Spleen (tissue), 11 donors: Measurements from ENCODE around the gene ATXN10. TPM values are rescaled to one million over a fixed set of nuclear protein-coding genes. Genes with fewer than 3 reads are reported as not detected.
"Not testable (repeated sequence)": the region's sequence is repeated elsewhere in the genome, so short reads cannot be mapped to it uniquely, and the experiment has no call there.

ENCODE experiments used
- DNase-seq: peaks from one replicate; pipeline ENCODE4 v3.0.0-alpha.2; 2020
- H3K27ac ChIP-seq, 8 donors: fragments of 200-600 bp; sonication (generic) in 7 of 8; 1 replicate in 4 of 8; 2 replicates in 4 of 8; pipeline versions ENCODE4 v1.5.0 to v1.8.0; 2016 to 2021; ENCODE audit warnings: inconsistent platforms in 4 of 8, mild to moderate bottlenecking in 4 of 8, moderate library complexity in 1 of 8
- H3K27me3 ChIP-seq, 7 donors: fragments of 200-600 bp; sonication (generic) in 6 of 7; replicated peaks in 1 of 7; 1 replicate in 4 of 7; 2 replicates in 3 of 7; pipeline versions ENCODE4 v1.5.0 to v1.8.0; 2016 to 2021; ENCODE audit warnings: inconsistent platforms in 3 of 7, mild to moderate bottlenecking in 1 of 7
- H3K36me3 ChIP-seq, 6 donors: fragments of 200-600 bp; sonication (generic) in 5 of 6; 1 replicate in 4 of 6; 2 replicates in 2 of 6; pipeline versions ENCODE4 v1.5.0 to v1.8.0; 2016 to 2021; ENCODE audit warnings: inconsistent platforms in 2 of 6
- H3K4me1 ChIP-seq, 6 donors: fragments of 200-600 bp; sonication (generic) in 5 of 6; 1 replicate in 3 of 6; 2 replicates in 3 of 6; pipeline versions ENCODE4 v1.5.0 to v1.8.0; 2016 to 2021; ENCODE audit warnings: inconsistent platforms in 3 of 6
- H3K4me3 ChIP-seq, 8 donors: fragments of 200-600 bp; sonication (generic) in 7 of 8; 1 replicate in 4 of 8; 2 replicates in 4 of 8; pipeline versions ENCODE4 v1.5.0 to v1.8.0; 2016 to 2021; ENCODE audit warnings: inconsistent platforms in 4 of 8, mild to moderate bottlenecking in 4 of 8, moderate library complexity in 2 of 8
- H3K9me3 ChIP-seq, 8 donors: fragments of 200-600 bp; sonication (generic) in 7 of 8; 1 replicate in 4 of 8; 2 replicates in 4 of 8; pipeline versions ENCODE4 v1.5.0 to v1.8.0; 2016 to 2021; ENCODE audit warnings: inconsistent platforms in 4 of 8
- POLR2A ChIP-seq, 3 donors: fragments of 450-650 bp; IDR thresholded peaks; one replicate each; pipeline ENCODE4 v1.5.1; 2017; ENCODE audit warnings: antibody characterized with exemption in 3 of 3, mild to moderate bottlenecking in 1 of 3
- POLR2AphosphoS5 ChIP-seq, 3 donors: sonication (generic); formaldehyde crosslinking; IDR thresholded peaks; one replicate each; pipeline ENCODE4 v1.5.1; 2017; ENCODE audit warnings: antibody characterized with exemption in 3 of 3
- WGBS, 5 donors: extraction: QIAGEN DNeasy Blood & Tissue Kit in 3 of 5; methylation state at CpG; one replicate each; pipeline versions ENCODE4 v1.1.5 to v1.1.7; 2013 to 2018; 5-methylcytosine and 5-hydroxymethylcytosine counted together
- intact Hi-C: fragments of 100-400 bp; cut with DNase I; formaldehyde crosslinking; loops from one replicate; pipeline ENCODE4 v1.15.0; 2023; ENCODE audit warnings: low total_unique reads
- polyA plus RNA-seq, 3 donors: library from polyadenylated mRNA; stranded (reverse); fragments of 200-250 nt; gene quantifications; one replicate each; pipeline ENCODE4 v1.2.1, GENCODE V29; 2013
- total RNA-seq, 7 donors: library from RNA; depleted of rRNA in 3 of 7; stranded (reverse); fragments of >200 nt in 3 of 7; fragmentation: NEBNext Ultra II Directional in 4 of 7; extraction: Animal tissue kit (Norgen Biotek cat#: 25700) in 4 of 7; gene quantifications; one replicate each; pipeline versions ENCODE4 v1.1.0 to v1.2.1, GENCODE V29; 2016 to 2021
- TF ChIP-seq, protein P1 (sequence below), 11 experiments: fragments of 200-600 bp in 7 of 11; fragments of 450-650 bp in 4 of 11; sonication (generic) in 4 of 11; IDR thresholded peaks in 8 of 11; conservative IDR thresholded peaks in 3 of 11; 1 replicate in 7 of 11; 2 replicates in 4 of 11; pipeline versions ENCODE4 v1.4.0 to v1.8.0; 2016 to 2021; ENCODE audit warnings: antibody characterized with exemption in 11 of 11, inconsistent platforms in 4 of 11, mild to moderate bottlenecking in 1 of 11
- donor health status: healthy with polysubstance abuse.
- donor health status: DM: no; HTN: no; CAD: no; lungs with moderate emphysema.
- donor health status: DM: no; HTN: no; CAD: no.
- donor health status: Bipolar disorder and iron deficiency.
- donor health status: healthy.
- donor health status: DM: no; HTN: no; CAD: no.
- donor health status: DM: yes; HTN: yes; CAD: no.

ATXN10 gene
- total and polyA plus RNA-seq, 10 donors: 46.1 to 119 (median 84.6) TPM

DNA sequence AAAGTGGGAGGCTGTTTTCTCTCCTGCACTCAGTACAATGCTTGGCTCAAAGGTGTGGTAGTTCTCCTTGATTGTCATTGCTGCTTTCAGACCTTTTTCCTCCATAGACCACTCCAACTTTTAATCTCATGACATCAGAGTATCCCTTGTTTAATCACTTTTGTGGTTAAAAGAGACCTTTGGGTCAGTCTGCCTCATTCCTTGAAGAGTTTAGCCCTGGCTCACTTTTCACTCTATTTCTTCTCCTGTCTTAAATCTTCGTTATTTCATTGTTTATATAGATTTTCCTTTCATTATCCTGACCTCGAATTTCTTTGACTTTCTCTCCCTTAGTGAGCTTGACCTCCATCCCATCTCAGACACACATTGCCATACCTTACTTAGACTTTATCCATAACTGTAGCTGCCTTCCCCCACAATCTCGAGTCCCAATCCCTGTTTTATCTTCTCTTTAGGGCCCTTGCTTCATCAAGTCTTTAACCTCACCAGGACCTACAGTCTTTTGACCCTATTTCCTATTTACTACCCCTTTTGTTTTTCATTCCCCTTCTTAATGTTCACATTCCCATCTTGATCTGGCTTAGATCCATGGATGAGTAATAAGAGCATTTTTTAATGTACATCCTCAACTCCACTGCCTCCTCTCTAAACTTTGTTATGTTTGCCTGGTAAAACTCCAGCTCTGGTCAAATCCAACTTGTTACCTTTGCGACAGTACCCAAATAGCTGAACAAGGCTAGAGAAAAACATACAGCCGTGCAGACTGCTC lies 9.5 kb downstream of the ATXN10 start:
- TF ChIP-seq POLR2A (IDR thresholded peaks at IDR 0.05) (no peak), POLR2AphosphoS5 (IDR thresholded peaks at IDR 0.05) (no peak)
- TF ChIP-seq, protein P1, sequence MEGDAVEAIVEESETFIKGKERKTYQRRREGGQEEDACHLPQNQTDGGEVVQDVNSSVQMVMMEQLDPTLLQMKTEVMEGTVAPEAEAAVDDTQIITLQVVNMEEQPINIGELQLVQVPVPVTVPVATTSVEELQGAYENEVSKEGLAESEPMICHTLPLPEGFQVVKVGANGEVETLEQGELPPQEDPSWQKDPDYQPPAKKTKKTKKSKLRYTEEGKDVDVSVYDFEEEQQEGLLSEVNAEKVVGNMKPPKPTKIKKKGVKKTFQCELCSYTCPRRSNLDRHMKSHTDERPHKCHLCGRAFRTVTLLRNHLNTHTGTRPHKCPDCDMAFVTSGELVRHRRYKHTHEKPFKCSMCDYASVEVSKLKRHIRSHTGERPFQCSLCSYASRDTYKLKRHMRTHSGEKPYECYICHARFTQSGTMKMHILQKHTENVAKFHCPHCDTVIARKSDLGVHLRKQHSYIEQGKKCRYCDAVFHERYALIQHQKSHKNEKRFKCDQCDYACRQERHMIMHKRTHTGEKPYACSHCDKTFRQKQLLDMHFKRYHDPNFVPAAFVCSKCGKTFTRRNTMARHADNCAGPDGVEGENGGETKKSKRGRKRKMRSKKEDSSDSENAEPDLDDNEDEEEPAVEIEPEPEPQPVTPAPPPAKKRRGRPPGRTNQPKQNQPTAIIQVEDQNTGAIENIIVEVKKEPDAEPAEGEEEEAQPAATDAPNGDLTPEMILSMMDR (IDR thresholded peaks at IDR 0.05 in 8 of 11, conservative IDR thresholded peaks at IDR 0.05 in 3 of 11): no peak
- 82 to 93% (median 85%) methylated on average over 5 of the region's 5 CpGs for WGBS, 5 donors
- peaks cover 0 to 10% (median under 1%) of the 10 kb centered on the region in 6 donors for H3K36me3 ChIP-seq
- H3K9me3 ChIP-seq: no peaks in the 10 kb centered on the region
- intact Hi-C loops: no loop called here
- DNase-seq: no peak
- H3K4me1 ChIP-seq: peaks cover 16 to 70% (median 33%) of the 10 kb centered on the region in 6 donors
- no peaks in the 10 kb centered on the region for H3K27me3 ChIP-seq
- no peak overlapping the region for H3K27ac ChIP-seq
- H3K4me3 ChIP-seq: no peak overlapping the region

DNA sequence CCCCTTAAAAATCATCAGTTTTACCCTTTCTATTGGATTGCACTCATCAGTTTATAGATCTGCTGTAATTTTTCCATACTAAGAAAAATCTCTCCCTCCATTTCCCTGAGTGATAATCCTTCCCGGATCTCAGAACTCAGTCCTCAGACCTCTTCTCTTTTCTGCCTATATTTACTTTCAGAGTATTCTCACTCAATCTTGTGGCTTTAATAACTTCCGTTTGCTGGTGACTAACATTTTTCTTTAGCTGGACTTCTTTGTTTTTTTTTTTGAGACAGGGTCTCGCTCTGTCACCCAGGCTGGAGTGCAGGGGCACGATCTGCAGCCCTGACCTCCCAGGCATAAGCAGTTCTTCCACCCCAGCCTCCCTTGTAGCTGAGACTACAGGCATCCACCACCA lies 10.4 kb downstream of the ATXN10 start:
- no peak overlapping the region for H3K4me3 ChIP-seq
- intact Hi-C loops: no loop called here
- no peaks in the 10 kb centered on the region for H3K9me3 ChIP-seq
- WGBS, 5 donors: 65 to 77% (median 73%) methylated on average over 4 of the region's 4 CpGs
- peaks cover 0 to under 1% (median 0%) of the 10 kb centered on the region in 6 donors for H3K36me3 ChIP-seq
- no peaks in the 10 kb centered on the region for H3K27me3 ChIP-seq
- no peak for DNase-seq
- no peak overlapping the region for H3K27ac ChIP-seq
- TF ChIP-seq POLR2A (IDR thresholded peaks at IDR 0.05) (no peak), POLR2AphosphoS5 (IDR thresholded peaks at IDR 0.05) (no peak)
- TF ChIP-seq, protein P1 (IDR thresholded peaks at IDR 0.05 in 8 of 11, conservative IDR thresholded peaks at IDR 0.05 in 3 of 11): no peak
- peaks cover 16 to 76% (median 33%) of the 10 kb centered on the region in 6 donors for H3K4me1 ChIP-seq

DNA sequence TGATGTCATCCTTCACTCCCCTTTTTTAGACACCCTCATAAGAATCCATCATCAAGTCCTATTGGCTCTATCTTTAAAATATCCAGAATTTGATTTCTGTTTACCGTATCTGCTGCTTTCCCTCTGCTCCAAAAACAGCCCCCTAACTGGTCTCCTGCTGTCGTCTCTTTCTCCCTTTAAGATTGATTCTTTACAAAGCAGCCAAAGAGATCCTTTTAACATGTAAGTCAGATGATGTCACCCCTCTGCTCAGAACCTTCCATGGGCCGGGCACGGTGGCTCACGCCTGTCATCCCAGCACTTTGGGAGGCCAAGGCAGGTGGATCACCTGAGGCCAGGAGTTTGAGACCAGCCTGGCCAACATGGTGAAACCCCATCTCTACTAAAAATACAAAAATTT lies 11.1 kb downstream of the ATXN10 start:
- WGBS, 5 donors: 94 to 98% (median 96%) methylated on average over 5 of the region's 5 CpGs
- H3K36me3 ChIP-seq, H3K27me3 ChIP-seq, H3K4me3 ChIP-seq, DNase-seq, intact Hi-C loops, H3K9me3 ChIP-seq: not testable (repeated sequence)
- peak overlapping the region in 1 of 8 donors; percentile 19 for H3K27ac ChIP-seq
- peaks cover 16 to 71% (median 33%) of the 10 kb centered on the region in 6 donors for H3K4me1 ChIP-seq

DNA sequence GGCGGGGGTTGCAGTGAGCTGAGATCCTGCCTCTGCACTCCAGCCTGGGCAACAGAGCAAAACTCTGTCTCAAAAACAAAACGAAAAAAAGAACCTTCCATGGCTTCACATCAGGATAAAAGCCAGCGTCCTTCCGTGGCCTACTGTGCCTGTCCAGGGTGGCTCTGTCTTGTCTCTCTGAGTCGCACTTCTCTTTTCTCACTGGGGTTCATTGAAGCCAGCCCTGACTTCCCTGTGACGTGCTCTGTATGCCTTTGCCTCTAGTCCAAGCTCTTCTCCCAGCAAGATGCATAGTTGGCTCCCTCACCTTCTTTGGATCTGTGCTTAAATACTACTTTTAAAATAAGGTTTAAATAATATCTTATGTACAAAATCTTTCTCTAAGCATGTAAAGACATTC lies 11.6 kb downstream of the ATXN10 start:
- no peak for DNase-seq
- TF ChIP-seq POLR2AphosphoS5 (IDR thresholded peaks at IDR 0.05) (no peak), POLR2A (IDR thresholded peaks at IDR 0.05) (no peak)
- TF ChIP-seq, protein P1 (IDR thresholded peaks at IDR 0.05 in 8 of 11, conservative IDR thresholded peaks at IDR 0.05 in 3 of 11): no peak
- Histone ChIP-seq H3K27ac (peak overlapping the region in 1 of 8 donors; percentile 19), H3K4me3 (no peak overlapping the region), H3K27me3 (no peaks in the 10 kb centered on the region), H3K36me3 (no peaks in the 10 kb centered on the region), H3K9me3 (no peaks in the 10 kb centered on the region), H3K4me1 (peaks cover 16 to 72% (median 34%) of the 10 kb centered on the region in 6 donors)
- 52 to 72% (median 64%) methylated on average over 6 of the region's 6 CpGs for WGBS, 5 donors
- intact Hi-C loops: no loop called here
